ENCODE results near the gene RNASE1. TPM values are rescaled to one million over a fixed set of nuclear protein-coding genes. Genes with fewer than 3 reads are reported as not detected.

The RNASE1 gene
- total and polyA plus RNA-seq, 9 of the 15 experiments (the other 6 are each of a cell fraction or from before 2014, with no cell fraction given): 6.4 to 33.3 (median 13.9) TPM

DNA sequence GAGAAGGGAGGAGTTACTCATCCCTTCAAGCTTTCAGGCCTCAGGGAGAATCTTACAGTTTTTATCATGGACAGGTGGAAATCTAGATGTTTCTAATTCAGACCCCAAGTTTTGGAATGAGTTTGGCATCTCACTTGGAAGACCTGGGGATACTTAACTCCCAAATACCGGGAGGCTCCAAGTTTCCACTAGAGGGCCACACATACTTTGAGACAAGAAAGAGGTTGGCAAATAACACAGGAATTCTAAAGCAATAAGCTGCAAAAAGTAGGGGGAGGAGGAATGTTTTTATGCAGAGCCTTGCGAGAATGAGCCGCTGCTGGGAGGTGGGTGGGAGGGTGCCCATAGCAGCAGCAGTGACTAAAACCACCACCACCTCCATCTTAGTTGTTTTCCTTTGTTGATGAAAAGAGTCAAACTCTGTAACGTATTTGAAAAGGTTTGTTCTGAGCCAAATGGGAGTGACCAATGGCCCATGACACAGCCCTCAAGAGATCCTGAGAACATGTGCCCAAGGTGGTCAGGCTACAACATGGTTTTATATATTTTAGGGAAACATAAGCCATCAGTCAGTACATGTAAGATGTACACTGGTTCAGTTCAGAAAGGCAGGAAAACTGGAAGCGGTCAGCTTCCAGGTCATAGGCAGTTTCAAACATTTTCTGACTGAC is 34.2 kb upstream of the RNASE1 start (continued):
- TF ChIP-seq REST (IDR thresholded peaks at IDR 0.05; ENCODE audit: borderline replicate concordance): 0 out of 2 replicates have a peak, but pooled peaks have one; percentile 14
- TF ChIP-seq REST (CRISPR knock-in tag; IDR thresholded peaks at IDR 0.05; ENCODE audit: low read depth): no peak

All from K562 (cell line).